ENCODE measurements around the gene ATP5F1D. TPM values are rescaled to one million over a fixed set of nuclear protein-coding genes. Genes with fewer than 3 reads are reported as not detected.
"Not testable (repeated sequence)": the region's sequence is repeated elsewhere in the genome, so short reads cannot be mapped to it uniquely, and the experiment has no call there.

The ATP5F1D gene
- total RNA-seq (2014; rRNA removed) (102 and 187 TPM in 2 replicates), Bru-seq, nascent RNA (percentile 70 among the genes with signal in this experiment), BruChase-seq, experiment 1, labeled RNA remaining after a 6-hour chase (percentile 79 among the genes with signal in this experiment), BruChase-seq, experiment 2, labeled RNA remaining after a 2-hour chase (percentile 76 among the genes with signal in this experiment)
- long read RNA-seq, transcript ATP5F1D-203 (3 exons, 1,393 nt), result minor isoform, 7 of 108 reads
- long read RNA-seq, transcript ATP5F1D-204 (2 exons, 640 nt), result minor isoform, 7 of 108 reads
- long read RNA-seq, transcript ATP5F1D-201 (4 exons, 997 nt), result major isoform, 37 of 108 reads
- long read RNA-seq, transcript ATP5F1D-202 (5 exons, 704 nt), result minor isoform, 34 of 108 reads
- long read RNA-seq, partial matches to known transcripts, result 6 of 108 reads
- long read RNA-seq, other reads (novel, unspliced or antisense), result 2 of 108 reads

DNA sequence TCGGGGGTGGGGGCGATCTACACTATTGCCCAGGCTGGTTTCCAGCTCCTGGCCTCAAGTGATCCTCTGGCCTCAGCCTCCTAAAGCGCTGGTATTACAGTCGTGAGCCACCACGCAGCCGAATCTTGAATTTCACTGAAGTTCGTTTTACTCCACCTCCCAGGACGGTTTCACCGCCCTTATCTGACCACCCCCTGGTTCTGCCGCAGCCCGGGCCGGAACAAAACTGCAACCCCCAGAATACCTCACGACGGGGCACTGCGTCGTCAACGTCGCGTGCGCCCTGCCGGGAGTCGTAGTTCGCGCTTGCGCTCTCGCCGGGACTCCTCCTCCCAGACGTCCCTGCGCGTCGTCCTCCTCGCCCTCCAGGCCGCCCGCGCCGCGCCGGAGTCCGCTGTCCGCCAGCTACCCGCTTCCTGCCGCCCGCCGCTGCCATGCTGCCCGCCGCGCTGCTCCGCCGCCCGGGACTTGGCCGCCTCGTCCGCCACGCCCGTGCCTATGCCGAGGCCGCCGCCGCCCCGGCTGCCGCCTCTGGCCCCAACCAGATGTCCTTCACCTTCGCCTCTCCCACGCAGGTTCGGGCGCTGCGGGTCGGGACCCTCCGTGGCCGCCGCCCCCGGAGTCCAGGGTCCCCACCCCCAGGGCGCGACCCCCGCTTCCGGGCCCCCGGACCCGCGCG is at the start of gene ATP5F1D:
TSS of gene ATP5F1D (plus strand) at position 335 of the 679 bp plus-strand sequence. CDS start at position 435, 100 bp downstream.
- H3F3A ChIP-seq (ENCODE audit: low read length, unreplicated experiment), result no peaks in the 10 kb centered on the region
- H3K9ac ChIP-seq (ENCODE audit: low read length), result peak within 1 kb of the TSS; percentile 93
- intact Hi-C loops (cut with micrococcal nuclease), result no loop called here
- TF ChIP-seq EZH2 (IDR thresholded peaks at IDR 0.05; ENCODE audit: low read length, unreplicated experiment), result no peak
- TF ChIP-seq EZH2phosphoT487 (IDR thresholded peaks at IDR 0.05; ENCODE audit: borderline replicate concordance, low read length), result no peak
- TF ChIP-seq, protein P1, sequence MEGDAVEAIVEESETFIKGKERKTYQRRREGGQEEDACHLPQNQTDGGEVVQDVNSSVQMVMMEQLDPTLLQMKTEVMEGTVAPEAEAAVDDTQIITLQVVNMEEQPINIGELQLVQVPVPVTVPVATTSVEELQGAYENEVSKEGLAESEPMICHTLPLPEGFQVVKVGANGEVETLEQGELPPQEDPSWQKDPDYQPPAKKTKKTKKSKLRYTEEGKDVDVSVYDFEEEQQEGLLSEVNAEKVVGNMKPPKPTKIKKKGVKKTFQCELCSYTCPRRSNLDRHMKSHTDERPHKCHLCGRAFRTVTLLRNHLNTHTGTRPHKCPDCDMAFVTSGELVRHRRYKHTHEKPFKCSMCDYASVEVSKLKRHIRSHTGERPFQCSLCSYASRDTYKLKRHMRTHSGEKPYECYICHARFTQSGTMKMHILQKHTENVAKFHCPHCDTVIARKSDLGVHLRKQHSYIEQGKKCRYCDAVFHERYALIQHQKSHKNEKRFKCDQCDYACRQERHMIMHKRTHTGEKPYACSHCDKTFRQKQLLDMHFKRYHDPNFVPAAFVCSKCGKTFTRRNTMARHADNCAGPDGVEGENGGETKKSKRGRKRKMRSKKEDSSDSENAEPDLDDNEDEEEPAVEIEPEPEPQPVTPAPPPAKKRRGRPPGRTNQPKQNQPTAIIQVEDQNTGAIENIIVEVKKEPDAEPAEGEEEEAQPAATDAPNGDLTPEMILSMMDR (conservative IDR thresholded peaks at IDR 0.05; ENCODE audit: low read depth, low read length), result no peak
- H3K36me3 ChIP-seq (ENCODE audit: low read depth, low read length), result no peaks in the 10 kb centered on the region
- no peaks in the 10 kb centered on the region for H3K27me3 ChIP-seq (ENCODE audit: low read length)
- DNase-seq (peak; percentile 92), ATAC-seq (peak; percentile 58)
- no TSS peak for BruUV-seq (replicated peaks)
- peak within 1 kb of the TSS; percentile 26 for H3K27ac ChIP-seq (ENCODE audit: low read length)
- H4K20me1 ChIP-seq (ENCODE audit: low read length), result no peaks in the 10 kb centered on the region
- peaks cover 28% of the 10 kb centered on the region for H3K4me1 ChIP-seq (ENCODE audit: insufficient read depth, low read length)
- peak within 1 kb of the TSS; percentile 86 for H3K4me3 ChIP-seq (ENCODE audit: low read length)
- H3K79me2 ChIP-seq (ENCODE audit: low read length), result peaks cover 44% of the 10 kb centered on the region
- peak within 1 kb of the TSS; percentile 84 for H3K4me2 ChIP-seq (ENCODE audit: low read length)
- H3K9me2 ChIP-seq (replicated peaks; ENCODE audit: low read length), result no peaks in the 10 kb centered on the region
- ChIA-PET CTCF (interaction anchor here (0.6 kb wide), 1 partner anchor 16 kb away, joined by 5 read pairs; no protein-coding TSS in a partner anchor), POLR2A (ENCODE audit: unreplicated experiment) (no interaction called here)
- H3K9me3 ChIP-seq (ENCODE audit: low read length), result no peaks in the 10 kb centered on the region
- peak within 1 kb of the TSS; percentile 63 for H2AFZ ChIP-seq (ENCODE audit: low read length)

DNA sequence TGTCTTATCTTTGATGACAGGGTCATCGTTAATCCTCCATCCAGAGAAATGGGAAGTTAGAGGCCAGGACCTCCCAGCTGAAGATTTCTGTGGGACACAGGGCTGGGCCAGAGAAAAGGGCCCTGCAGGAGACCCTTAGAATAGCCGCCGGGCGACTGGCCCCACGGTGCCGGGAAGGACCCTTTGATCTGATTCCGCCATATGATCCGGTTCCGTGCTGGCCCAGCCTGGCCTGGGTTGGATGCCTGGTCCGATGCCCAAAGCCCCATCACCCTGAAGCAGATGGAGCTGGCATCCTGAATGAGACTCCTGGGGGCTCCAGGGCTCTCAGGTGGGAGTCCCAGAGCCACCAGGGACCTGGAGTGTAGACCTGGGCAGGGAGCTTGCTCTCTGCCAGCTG is 42.0 kb upstream of the ATP5F1D start:
- H3K4me2 ChIP-seq (ENCODE audit: low read length), result no peak overlapping the region
- POLR2A ChIA-PET (ENCODE audit: unreplicated experiment), result no interaction called here

GRCh38 chr19:1200614-1201013 is 40.9 kb upstream of the ATP5F1D start:
- H3K4me3 ChIP-seq (ENCODE audit: low read length); H3K9me3 ChIP-seq (ENCODE audit: low read length); H3K9me2 ChIP-seq (replicated peaks; ENCODE audit: low read length); BruUV-seq (replicated peaks); H3F3A ChIP-seq (ENCODE audit: low read length, unreplicated experiment); H4K20me1 ChIP-seq (ENCODE audit: low read length); H3K9ac ChIP-seq (ENCODE audit: low read length); H3K4me2 ChIP-seq (ENCODE audit: low read length); H3K4me1 ChIP-seq (ENCODE audit: insufficient read depth, low read length); DNase-seq; H3K36me3 ChIP-seq (ENCODE audit: low read depth, low read length); H3K27me3 ChIP-seq (ENCODE audit: low read length); ATAC-seq; POLR2A ChIA-PET (ENCODE audit: unreplicated experiment); H2AFZ ChIP-seq (ENCODE audit: low read length); intact Hi-C loops (cut with micrococcal nuclease); CTCF ChIA-PET; H3K27ac ChIP-seq (ENCODE audit: low read length); H3K79me2 ChIP-seq (ENCODE audit: low read length): not testable (repeated sequence)

More for the DNA sequence above, 42.0 kb upstream of the ATP5F1D start:
- Histone ChIP-seq H4K20me1 (ENCODE audit: low read length) (no peaks in the 10 kb centered on the region), H3K27me3 (ENCODE audit: low read length) (no peaks in the 10 kb centered on the region), H3K79me2 (ENCODE audit: low read length) (no peaks in the 10 kb centered on the region), H2AFZ (ENCODE audit: low read length) (no peak overlapping the region), H3K9me3 (ENCODE audit: low read length) (no peaks in the 10 kb centered on the region), H3K9me2 (replicated peaks; ENCODE audit: low read length) (no peaks in the 10 kb centered on the region), H3K27ac (ENCODE audit: low read length) (no peak overlapping the region), H3K4me3 (ENCODE audit: low read length) (no peak overlapping the region), H3K9ac (ENCODE audit: low read length) (no peak overlapping the region), H3K4me1 (ENCODE audit: insufficient read depth, low read length) (peaks cover 6% of the 10 kb centered on the region; the same call in 1 of the 2 replicates), H3F3A (ENCODE audit: low read length, unreplicated experiment) (no peaks in the 10 kb centered on the region), H3K36me3 (ENCODE audit: low read depth, low read length) (no peaks in the 10 kb centered on the region)
- TF ChIP-seq EZH2 (IDR thresholded peaks at IDR 0.05; ENCODE audit: low read length, unreplicated experiment) (no peak), EZH2phosphoT487 (IDR thresholded peaks at IDR 0.05; ENCODE audit: borderline replicate concordance, low read length) (no peak)
- TF ChIP-seq, protein P1 (conservative IDR thresholded peaks at IDR 0.05; ENCODE audit: low read depth, low read length), result no peak
- CTCF ChIA-PET, result interaction anchor here (0.7 kb wide), 1 partner anchor 135 kb away, joined by 3 read pairs; no protein-coding TSS in a partner anchor
- intact Hi-C loops (cut with micrococcal nuclease), result no loop called here
- BruUV-seq (replicated peaks), result no TSS peak
- DNase-seq, result no peak
- ATAC-seq, result no peak

Measured in PC-3 (cell line).